ENCODE measurements around the gene GABRE.

DNA sequence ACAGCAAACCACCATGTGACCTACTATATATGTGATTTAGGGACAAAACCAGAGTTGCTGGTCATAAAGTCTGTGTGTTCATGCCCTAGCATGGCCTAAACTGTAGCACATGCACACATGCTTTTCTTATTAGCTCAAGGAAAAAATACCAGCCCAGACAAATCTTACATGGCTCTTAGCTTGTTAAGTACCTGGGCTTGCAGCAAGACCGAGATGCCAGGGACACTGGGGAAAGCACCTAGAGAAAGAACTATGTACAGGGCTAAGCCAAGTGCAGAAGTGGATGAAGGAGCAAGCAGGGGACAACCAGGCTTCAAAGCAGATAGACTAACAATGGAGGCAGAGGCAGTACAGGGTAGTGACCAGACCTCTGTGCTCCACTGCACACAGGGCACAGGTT, 3.4 kb upstream of the GABRE start:
- TF ChIP-seq, protein P1, sequence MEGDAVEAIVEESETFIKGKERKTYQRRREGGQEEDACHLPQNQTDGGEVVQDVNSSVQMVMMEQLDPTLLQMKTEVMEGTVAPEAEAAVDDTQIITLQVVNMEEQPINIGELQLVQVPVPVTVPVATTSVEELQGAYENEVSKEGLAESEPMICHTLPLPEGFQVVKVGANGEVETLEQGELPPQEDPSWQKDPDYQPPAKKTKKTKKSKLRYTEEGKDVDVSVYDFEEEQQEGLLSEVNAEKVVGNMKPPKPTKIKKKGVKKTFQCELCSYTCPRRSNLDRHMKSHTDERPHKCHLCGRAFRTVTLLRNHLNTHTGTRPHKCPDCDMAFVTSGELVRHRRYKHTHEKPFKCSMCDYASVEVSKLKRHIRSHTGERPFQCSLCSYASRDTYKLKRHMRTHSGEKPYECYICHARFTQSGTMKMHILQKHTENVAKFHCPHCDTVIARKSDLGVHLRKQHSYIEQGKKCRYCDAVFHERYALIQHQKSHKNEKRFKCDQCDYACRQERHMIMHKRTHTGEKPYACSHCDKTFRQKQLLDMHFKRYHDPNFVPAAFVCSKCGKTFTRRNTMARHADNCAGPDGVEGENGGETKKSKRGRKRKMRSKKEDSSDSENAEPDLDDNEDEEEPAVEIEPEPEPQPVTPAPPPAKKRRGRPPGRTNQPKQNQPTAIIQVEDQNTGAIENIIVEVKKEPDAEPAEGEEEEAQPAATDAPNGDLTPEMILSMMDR (IDR thresholded peaks at IDR 0.05; ENCODE audit: extremely low read depth in 1 of 2, insufficient read depth in 1 of 2, low read depth in 1 of 2, low read length in 2 of 2), result no peak
- no peak for TF ChIP-seq EZH2 (IDR thresholded peaks at IDR 0.05; ENCODE audit: borderline replicate concordance, low read depth, low read length, severe bottlenecking)
- TF ChIP-seq POLR2AphosphoS5 (IDR thresholded peaks at IDR 0.05; ENCODE audit: insufficient read depth, low read depth, low read length), result no peak
- TF ChIP-seq MYC (IDR thresholded peaks at IDR 0.05; ENCODE audit: low read depth, low read length), result no peak
- TF ChIP-seq POLR2A (IDR thresholded peaks at IDR 0.05; ENCODE audit: low read depth, low read length), result no peak
